SU-DHL-6 (cell line): ENCODE measurements around the gene MRPS35.

ENCODE experiments used
- H2AFZ ChIP-seq: fragments of 200-600 bp; sonication (generic); 2 replicates; pipeline ENCODE4 v1.6.1; 2014; ENCODE audit warnings: low read depth, mild to moderate bottlenecking, moderate library complexity, mixed read lengths, antibody characterized with exemption, low read length; ENCODE audit not compliant: severe bottlenecking
- H3F3A ChIP-seq: fragments of 200-600 bp; shearing (Covaris generic); 2 replicates; pipeline ENCODE4 v1.6.0; 2016; ENCODE audit warnings: antibody characterized with exemption, mild to moderate bottlenecking; ENCODE audit not compliant: insufficient read depth
- H3K27ac ChIP-seq: fragments of 200-600 bp; sonication (generic); 2 replicates; pipeline ENCODE4 v1.5.1; 2016; ENCODE audit warnings: low read depth, mild to moderate bottlenecking, low read length, moderate library complexity, mixed read lengths
- H3K27me3 ChIP-seq: fragments of 200-600 bp; sonication (generic), shearing (Covaris generic); 2 replicates; pipeline ENCODE4 v1.6.0; 2014; ENCODE audit warnings: mild to moderate bottlenecking, low read length
- H3K36me3 ChIP-seq: fragments of 200-600 bp; sonication (generic); 2 replicates; pipeline ENCODE4 v1.6.1; 2014; ENCODE audit warnings: mild to moderate bottlenecking, low read length, mixed read lengths
- H3K4me2 ChIP-seq: fragments of 300-600, 200-600 bp; shearing (Covaris generic), sonication (generic); 2 replicates; pipeline ENCODE4 v1.6.0; 2014; ENCODE audit warnings: low read length, low read depth, mild to moderate bottlenecking; ENCODE audit not compliant: poor library complexity, severe bottlenecking
- H3K4me3 ChIP-seq: fragments of 200-600 bp; sonication (generic); 2 replicates; pipeline ENCODE4 v1.5.1; 2014; ENCODE audit warnings: antibody characterized with exemption, low read length, mild to moderate bottlenecking, mixed read lengths; ENCODE audit not compliant: insufficient read depth, poor library complexity, severe bottlenecking
- H3K79me2 ChIP-seq: fragments of 200-600 bp; sonication (generic); 2 replicates; pipeline ENCODE4 v1.6.1; 2014; ENCODE audit warnings: mild to moderate bottlenecking, low read length, moderate library complexity; ENCODE audit not compliant: insufficient read depth
- H3K9ac ChIP-seq: fragments of 200-600 bp; sonication (generic); 2 replicates; pipeline ENCODE4 v1.7.0; 2014; ENCODE audit warnings: mild to moderate bottlenecking, low read length
- H3K9me2 ChIP-seq: fragments of 200-600 bp; sonication (generic); replicated peaks from 2 replicates; pipeline ENCODE4 v1.6.1; 2014; ENCODE audit warnings: low read length; ENCODE audit not compliant: insufficient read depth
- H3K9me3 ChIP-seq: fragments of 200-600 bp; sonication (generic); 2 replicates; pipeline ENCODE4 v1.6.1; 2014; ENCODE audit warnings: low read length, mixed read lengths; ENCODE audit not compliant: insufficient read depth
- H4K20me1 ChIP-seq: fragments of 200-600 bp; sonication (generic); 2 replicates; pipeline ENCODE4 v1.6.1; 2014; ENCODE audit warnings: low read depth, mild to moderate bottlenecking, antibody characterized with exemption, low read length, moderate library complexity, mixed read lengths
- CTCF ChIP-seq: fragments of 200-600 bp; sonication (generic); IDR thresholded peaks from one replicate; pipeline ENCODE4 v1.5.1; 2017; ENCODE audit warnings: antibody characterized with exemption, mild to moderate bottlenecking, low read length, moderate library complexity; ENCODE audit not compliant: insufficient read depth, poor library complexity, severe bottlenecking
- EZH2phosphoT487 ChIP-seq: fragments of 200-600 bp; sonication (generic), shearing (Covaris generic); conservative IDR thresholded peaks from 2 replicates; pipeline ENCODE4 v1.6.1; 2018; ENCODE audit warnings: mild to moderate bottlenecking, antibody characterized with exemption, low read length, moderate library complexity, mixed read lengths

Gene MRPS35

GRCh38 chr12:27703720-27704452 is 6.7 kb upstream of the MRPS35 start:
- Histone ChIP-seq H3K79me2 (no peaks in the 10 kb centered on the region), H3K9ac (no peak overlapping the region), H4K20me1 (no peaks in the 10 kb centered on the region), H3K4me2 (no peak overlapping the region), H3F3A (no peaks in the 10 kb centered on the region), H3K4me3 (no peak overlapping the region), H3K9me2 (no peaks in the 10 kb centered on the region), H3K27me3 (no peaks in the 10 kb centered on the region), H3K36me3 (no peaks in the 10 kb centered on the region), H3K27ac (no peak overlapping the region), H3K9me3 (no peaks in the 10 kb centered on the region), H2AFZ (no peak overlapping the region)
- TF ChIP-seq EZH2phosphoT487 = no peak
- TF ChIP-seq CTCF = peak; percentile 78

GRCh38 chr12:27705263-27705662 is 5.4 kb upstream of the MRPS35 start:
- Histone ChIP-seq H4K20me1 (no peaks in the 10 kb centered on the region), H3K9me2 (no peaks in the 10 kb centered on the region), H3K9me3 (no peaks in the 10 kb centered on the region), H3K79me2 (no peaks in the 10 kb centered on the region), H3K4me3 (no peak overlapping the region), H3F3A (no peaks in the 10 kb centered on the region), H2AFZ (no peak overlapping the region), H3K4me2 (no peak overlapping the region), H3K27ac (no peak overlapping the region), H3K9ac (no peak overlapping the region), H3K27me3 (no peaks in the 10 kb centered on the region), H3K36me3 (no peaks in the 10 kb centered on the region)
- TF ChIP-seq CTCF (no peak), EZH2phosphoT487 (no peak)

- Histone ChIP-seq H4K20me1 (no peaks in the 10 kb centered on the region), H3K36me3 (no peaks in the 10 kb centered on the region), H3K9me3 (no peaks in the 10 kb centered on the region), H3K9me2 (no peaks in the 10 kb centered on the region), H2AFZ (no peak overlapping the region), H3K79me2 (peaks cover 15% of the 10 kb centered on the region), H3K27me3 (no peaks in the 10 kb centered on the region), H3K27ac (no peak overlapping the region), H3K4me3 (no peak overlapping the region), H3K9ac (no peak overlapping the region), H3K4me2 (no peak overlapping the region), H3F3A (no peaks in the 10 kb centered on the region)
- TF ChIP-seq EZH2phosphoT487 = no peak
- TF ChIP-seq CTCF = no peak
Observed at GRCh38 chr12:27707216-27707615, 3.4 kb upstream of the MRPS35 start.
